ENCODE data around the gene HSD17B4.
"Not testable (repeated sequence)": the region's sequence is repeated elsewhere in the genome, so short reads cannot be mapped to it uniquely, and the experiment has no call there.

DNA sequence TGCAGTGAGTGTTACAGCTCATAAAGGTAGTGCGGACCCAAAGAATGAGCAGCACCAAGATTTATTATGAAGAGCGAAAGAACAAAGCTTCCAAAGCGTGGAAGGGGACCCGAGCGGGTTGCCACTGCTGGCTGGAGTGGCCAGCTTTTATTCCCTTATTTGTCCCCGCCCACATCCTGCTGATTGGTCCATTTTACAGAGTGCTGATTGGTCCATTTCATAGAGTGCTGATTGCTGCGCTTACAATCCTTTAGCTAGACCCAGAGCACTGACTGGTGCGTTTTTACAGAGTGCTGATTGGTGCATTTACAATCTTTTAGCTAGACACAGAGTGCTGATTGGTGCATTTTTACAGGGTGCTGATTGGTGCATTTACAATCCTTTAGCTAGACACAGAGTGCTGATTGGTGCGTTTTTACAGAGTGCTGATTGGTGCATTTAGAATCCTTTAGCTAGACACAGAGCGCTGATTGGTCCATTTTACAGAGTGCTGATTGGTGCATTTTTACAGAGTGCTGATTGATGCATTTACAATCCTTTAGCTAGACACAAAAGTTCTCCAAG lies 19.5 kb upstream of the HSD17B4 start:
- TF ChIP-seq HOXD1 (CRISPR knock-in tag; IDR thresholded peaks at IDR 0.05); SP2 (CRISPR knock-in tag; IDR thresholded peaks at IDR 0.05); EP300 (IDR thresholded peaks at IDR 0.05; ENCODE audit: low read depth in 2 of 2, low read length in 2 of 2); EP300 (CRISPR knock-in tag; IDR thresholded peaks at IDR 0.05; ENCODE audit: borderline replicate concordance); YY1 (IDR thresholded peaks at IDR 0.05; ENCODE audit: insufficient read depth, insufficient replicate concordance, low read depth, low read length); CBFB (CRISPR knock-in tag; IDR thresholded peaks at IDR 0.05); SUZ12 (IDR thresholded peaks at IDR 0.05; ENCODE audit: low read depth, low read length): not testable (repeated sequence)
- TF ChIP-seq, protein P1, sequence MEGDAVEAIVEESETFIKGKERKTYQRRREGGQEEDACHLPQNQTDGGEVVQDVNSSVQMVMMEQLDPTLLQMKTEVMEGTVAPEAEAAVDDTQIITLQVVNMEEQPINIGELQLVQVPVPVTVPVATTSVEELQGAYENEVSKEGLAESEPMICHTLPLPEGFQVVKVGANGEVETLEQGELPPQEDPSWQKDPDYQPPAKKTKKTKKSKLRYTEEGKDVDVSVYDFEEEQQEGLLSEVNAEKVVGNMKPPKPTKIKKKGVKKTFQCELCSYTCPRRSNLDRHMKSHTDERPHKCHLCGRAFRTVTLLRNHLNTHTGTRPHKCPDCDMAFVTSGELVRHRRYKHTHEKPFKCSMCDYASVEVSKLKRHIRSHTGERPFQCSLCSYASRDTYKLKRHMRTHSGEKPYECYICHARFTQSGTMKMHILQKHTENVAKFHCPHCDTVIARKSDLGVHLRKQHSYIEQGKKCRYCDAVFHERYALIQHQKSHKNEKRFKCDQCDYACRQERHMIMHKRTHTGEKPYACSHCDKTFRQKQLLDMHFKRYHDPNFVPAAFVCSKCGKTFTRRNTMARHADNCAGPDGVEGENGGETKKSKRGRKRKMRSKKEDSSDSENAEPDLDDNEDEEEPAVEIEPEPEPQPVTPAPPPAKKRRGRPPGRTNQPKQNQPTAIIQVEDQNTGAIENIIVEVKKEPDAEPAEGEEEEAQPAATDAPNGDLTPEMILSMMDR (CRISPR knock-in tag; IDR thresholded peaks at IDR 0.05) = not testable (repeated sequence)
